GM20431 (cell line): Measurements from ENCODE around the gene C16orf95.
"Not testable (repeated sequence)": the region's sequence is repeated elsewhere in the genome, so short reads cannot be mapped to it uniquely, and the experiment has no call there.

Source experiments
- in situ Hi-C: fragments of 300-500 bp; cut with MseI, MboI; formaldehyde crosslinking; loops from one replicate; pipeline ENCODE4 v1.15.0; 2020; ENCODE audit warnings: low sequenced_read_pairs; ENCODE audit not compliant: unreplicated experiment

Gene C16orf95

GRCh38 chr16:87347932-87348615 is 30.9 kb upstream of the C16orf95 start:
- in situ Hi-C loops: no loop called here

GRCh38 chr16:87346517-87347060 is 29.4 kb upstream of the C16orf95 start:
- in situ Hi-C loops: no loop called here

GRCh38 chr16:87345726-87346424 is 28.7 kb upstream of the C16orf95 start:
- in situ Hi-C loops: no loop called here

- in situ Hi-C loops: no loop called here
These were observed 27.9 kb upstream of the C16orf95 start for GRCh38 chr16:87344931-87345631.

- in situ Hi-C loops: no loop called here
These were observed 27.2 kb upstream of the C16orf95 start for GRCh38 chr16:87344165-87344930.

- in situ Hi-C loops: no loop called here
These were observed 26.5 kb upstream of the C16orf95 start for GRCh38 chr16:87343753-87344050.

GRCh38 chr16:87342978-87343752 is 26.0 kb upstream of the C16orf95 start:
- in situ Hi-C loops: no loop called here

- in situ Hi-C loops: no loop called here
These were observed 25.3 kb upstream of the C16orf95 start for GRCh38 chr16:87342504-87342903.

GRCh38 chr16:87340198-87340597 is 23.0 kb upstream of the C16orf95 start:
- in situ Hi-C loops: no loop called here

- in situ Hi-C loops: not testable (repeated sequence)
These were observed 22.5 kb upstream of the C16orf95 start for GRCh38 chr16:87339724-87340105.

GRCh38 chr16:87339086-87339723 is 22.0 kb upstream of the C16orf95 start:
- in situ Hi-C loops: no loop called here

- in situ Hi-C loops: no loop called here
These were observed 21.1 kb upstream of the C16orf95 start for GRCh38 chr16:87338155-87338765.

- in situ Hi-C loops: no loop called here
These were observed 20.1 kb upstream of the C16orf95 start for GRCh38 chr16:87337262-87337771.

- in situ Hi-C loops: no loop called here
These were observed 19.4 kb upstream of the C16orf95 start for GRCh38 chr16:87336434-87337240.

- in situ Hi-C loops: no loop called here
These were observed 18.6 kb upstream of the C16orf95 start for GRCh38 chr16:87335625-87336433.

GRCh38 chr16:87334651-87335624 is 17.7 kb upstream of the C16orf95 start:
- in situ Hi-C loops: no loop called here
